Hepatocyte (in vitro differentiated cells): ENCODE results near the gene ZNF860.

ENCODE experiments used
- EZH2 ChIP-seq: fragments of 200-600 bp; sonication (generic); IDR thresholded peaks from 2 replicates; pipeline ENCODE4 v1.6.1; 2016; ENCODE audit warnings: antibody characterized with exemption, mild to moderate bottlenecking, borderline replicate concordance
- EZH2phosphoT487 ChIP-seq: fragments of 200-600 bp; sonication (generic); IDR thresholded peaks from one replicate; pipeline ENCODE4 v1.6.1; 2018; ENCODE audit warnings: antibody characterized with exemption, mild to moderate bottlenecking, low read depth, moderate library complexity; ENCODE audit not compliant: unreplicated experiment, severe bottlenecking

DNA sequence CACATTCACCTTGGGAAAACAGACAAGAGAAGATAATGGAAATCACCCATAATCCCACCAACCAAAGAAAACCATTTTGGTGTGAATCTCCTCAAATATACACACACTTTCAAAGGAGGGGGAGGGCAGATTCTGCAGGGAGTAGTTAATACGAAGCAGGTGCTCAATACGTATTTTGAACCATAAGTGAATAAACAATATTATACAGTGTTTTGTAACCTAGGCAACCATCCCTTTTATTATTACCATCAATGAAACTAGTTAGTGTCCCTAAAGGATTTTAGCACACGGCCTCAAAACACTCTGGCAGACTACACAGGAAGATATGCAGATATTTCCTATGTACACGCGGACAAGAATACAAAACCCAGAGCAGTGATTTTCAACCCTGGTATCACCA, 6.6 kb upstream of the ZNF860 start:
- no peak for TF ChIP-seq EZH2phosphoT487
- TF ChIP-seq EZH2, result no peak
